GM12892 (cell line): Measurements from ENCODE around the gene DNAJC18. TPM values are rescaled to one million over a fixed set of nuclear protein-coding genes. Genes with fewer than 3 reads are reported as not detected.
A peak's percentile ranks its signal among the peaks of the same experiment; 100 is the strongest.
"Not testable (repeated sequence)": the region's sequence is repeated elsewhere in the genome, so short reads cannot be mapped to it uniquely, and the experiment has no call there.

Experiments
- DNase-seq: peaks from one replicate; pipeline ENCODE4 v3.0.0; 2011; ENCODE audit not compliant: insufficient read length
- FAIRE-seq: peaks from 2 replicates; lab custom pipeline; 2011; peaks lifted over from hg19 to GRCh38; lab: Jason Lieb, UNC
- POLR2A ChIP-seq: IDR thresholded peaks from 2 replicates; pipeline ENCODE4 v1.6.1; 2011; ENCODE audit warnings: low read depth, low read length, control low read depth
- POLR2AphosphoS5 ChIP-seq: IDR thresholded peaks from 2 replicates; pipeline ENCODE4 v1.6.1; 2011; ENCODE audit warnings: low read depth, low read length, control low read depth
- TAF1 ChIP-seq: IDR thresholded peaks from 2 replicates; pipeline ENCODE4 v1.6.1; 2011; ENCODE audit warnings: low read depth, mild to moderate bottlenecking, control low read depth, low read length, borderline replicate concordance
- polyA plus RNA-seq: library from polyadenylated mRNA; unstranded; fragments of >200 nt; gene quantifications from one replicate; pipeline ENCODE4 v1.2.1, GENCODE V29; 2012; ENCODE audit warnings: missing spikeins, inconsistent platforms; ENCODE audit not compliant: missing spikeins

DNAJC18 gene
- 14.0 TPM for polyA plus RNA-seq

GRCh38 chr5:139439013-139439903 lies at the start of gene DNAJC18:
TSS of gene DNAJC18 (minus strand) at chr5:139439525. CDS start at chr5:139439445, 80 bp downstream.
- DNase-seq (peak; percentile 88), FAIRE-seq (peak; percentile 87)
- TF ChIP-seq TAF1: 0 out of 2 replicates have a peak, but pooled peaks have one; percentile 35
- peak; percentile 66; the same call in 1 of the 2 replicates for TF ChIP-seq POLR2AphosphoS5
- TF ChIP-seq POLR2A: peak; percentile 57; the same call in 1 of the 2 replicates

- no peak for TF ChIP-seq POLR2A
- TF ChIP-seq POLR2AphosphoS5: no peak
- 0 out of 2 replicates have a peak, but pooled peaks have one; percentile 37 for TF ChIP-seq TAF1
- peak; percentile 60 for FAIRE-seq
- no peak for DNase-seq
These were observed 48.9 kb upstream of the DNAJC18 start for GRCh38 chr5:139488260-139488659.

- FAIRE-seq: no peak
- TF ChIP-seq POLR2A: no peak
- no peak for DNase-seq
These were observed 46.9 kb upstream of the DNAJC18 start for GRCh38 chr5:139486201-139486600.

- DNase-seq, FAIRE-seq: not testable (repeated sequence)
These were observed 43.5 kb upstream of the DNAJC18 start for GRCh38 chr5:139482890-139483208.

GRCh38 chr5:139482050-139482889 lies 42.9 kb upstream of the DNAJC18 start, which contains the start of gene STING1:
TSS of gene STING1 (minus strand) at chr5:139482758. CDS start at chr5:139481704, 1,054 bp downstream.
- TF ChIP-seq POLR2A: no peak
- no peak for TF ChIP-seq POLR2AphosphoS5
- no peak for TF ChIP-seq TAF1
- DNase-seq: no peak
- FAIRE-seq: peak; percentile 65

- no peak for TF ChIP-seq TAF1
- no peak for TF ChIP-seq POLR2AphosphoS5
- no peak for TF ChIP-seq POLR2A
- FAIRE-seq (no peak), DNase-seq (no peak)
These were observed 42.3 kb upstream of the DNAJC18 start for GRCh38 chr5:139481580-139482049.

- no peak for TF ChIP-seq TAF1
- no peak for TF ChIP-seq POLR2A
- no peak for TF ChIP-seq POLR2AphosphoS5
- no peak for FAIRE-seq
- no peak for DNase-seq
These were observed 41.8 kb upstream of the DNAJC18 start for GRCh38 chr5:139481122-139481533.

GRCh38 chr5:139479729-139480128 lies 40.4 kb upstream of the DNAJC18 start:
- not testable (repeated sequence) for FAIRE-seq, DNase-seq

- DNase-seq, FAIRE-seq: not testable (repeated sequence)
These were observed 39.5 kb upstream of the DNAJC18 start for GRCh38 chr5:139478657-139479423.

GRCh38 chr5:139475865-139476617 lies 36.7 kb upstream of the DNAJC18 start:
- DNase-seq (no peak), FAIRE-seq (no peak)
- TF ChIP-seq POLR2A (no peak), TAF1 (no peak), POLR2AphosphoS5 (no peak)
